GM19468 (cell line): ENCODE data around the gene ERGIC1.

Source experiments
- ATAC-seq: cut with Tn5 transposase; IDR thresholded peaks from one replicate; pipeline ENCODE4 v1.9.1; 2021; ENCODE audit warnings: mild to moderate bottlenecking, moderate library complexity, moderate number of reproducible peaks; ENCODE audit not compliant: unreplicated experiment; ENCODE audit errors: extremely low read depth

The ERGIC1 gene

GRCh38 chr5:172825610-172826204, 8.3 kb upstream of the ERGIC1 start:
- no peak for ATAC-seq

- no peak for ATAC-seq
These were observed 6.2 kb upstream of the ERGIC1 start for GRCh38 chr5:172827841-172828240.

GRCh38 chr5:172828911-172829431, 5.1 kb upstream of the ERGIC1 start:
- ATAC-seq = no peak

DNA sequence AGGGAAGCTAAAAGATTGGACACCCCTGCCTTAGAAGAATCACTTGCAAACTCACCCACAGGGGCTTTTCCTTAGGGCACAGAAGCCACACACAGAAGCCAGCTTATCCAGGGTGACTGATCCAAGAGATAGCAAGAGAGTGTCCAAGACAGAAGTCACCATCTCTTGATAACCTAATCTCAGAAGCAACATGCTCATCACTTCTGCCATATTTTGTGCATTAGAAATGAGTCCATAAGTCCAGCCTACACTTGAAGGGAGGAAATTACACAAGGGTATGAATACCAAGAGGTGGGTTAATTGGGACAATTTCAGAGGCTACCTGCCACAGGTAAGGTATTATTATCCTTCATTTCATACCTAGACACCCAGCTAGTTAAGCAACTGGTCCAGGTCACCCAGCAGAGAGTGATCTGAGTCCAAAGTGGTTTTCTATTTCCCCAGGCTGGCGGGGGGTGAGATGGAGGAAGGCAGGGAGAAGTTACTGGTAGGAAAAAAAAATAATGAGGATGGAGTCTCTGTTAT, 3.7 kb upstream of the ERGIC1 start:
- ATAC-seq = no peak

DNA sequence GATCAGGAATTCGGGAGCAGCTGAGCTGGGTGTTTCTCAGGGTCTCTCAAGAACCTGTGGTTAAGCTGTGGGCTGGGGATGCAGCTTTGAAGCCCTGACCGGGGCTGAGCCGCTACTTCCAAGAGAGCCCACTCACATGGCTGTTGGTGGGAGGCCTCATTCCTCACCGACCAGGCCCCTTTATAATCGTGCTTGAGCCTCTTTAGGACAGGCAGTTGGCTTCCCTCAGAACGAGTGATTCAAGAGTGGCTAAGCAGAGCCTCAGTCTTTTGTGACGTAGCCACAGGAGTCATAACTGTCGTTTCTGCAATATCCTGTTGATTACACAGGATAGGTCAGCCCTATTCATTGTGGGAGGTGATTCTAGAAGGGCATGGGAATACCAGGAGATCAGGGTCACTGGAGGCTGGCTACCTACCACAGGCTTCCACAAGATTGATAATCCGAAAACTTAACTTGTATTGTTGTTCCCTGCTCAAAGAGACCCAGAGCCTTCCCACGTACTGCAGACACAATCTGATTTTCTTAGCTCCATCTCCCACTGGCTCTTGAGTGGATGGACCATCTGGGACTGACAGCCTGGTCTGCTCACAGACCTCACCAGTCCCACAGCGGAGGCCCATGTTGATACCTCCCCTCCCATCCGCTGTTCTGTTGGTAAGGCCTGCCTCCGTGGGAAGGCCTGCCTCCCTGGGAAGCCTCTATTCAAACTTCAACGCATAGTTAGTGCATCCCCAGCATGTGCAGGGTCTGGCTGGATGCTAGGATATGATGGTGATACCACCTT, 3.0 kb upstream of the ERGIC1 start:
- no peak for ATAC-seq

DNA sequence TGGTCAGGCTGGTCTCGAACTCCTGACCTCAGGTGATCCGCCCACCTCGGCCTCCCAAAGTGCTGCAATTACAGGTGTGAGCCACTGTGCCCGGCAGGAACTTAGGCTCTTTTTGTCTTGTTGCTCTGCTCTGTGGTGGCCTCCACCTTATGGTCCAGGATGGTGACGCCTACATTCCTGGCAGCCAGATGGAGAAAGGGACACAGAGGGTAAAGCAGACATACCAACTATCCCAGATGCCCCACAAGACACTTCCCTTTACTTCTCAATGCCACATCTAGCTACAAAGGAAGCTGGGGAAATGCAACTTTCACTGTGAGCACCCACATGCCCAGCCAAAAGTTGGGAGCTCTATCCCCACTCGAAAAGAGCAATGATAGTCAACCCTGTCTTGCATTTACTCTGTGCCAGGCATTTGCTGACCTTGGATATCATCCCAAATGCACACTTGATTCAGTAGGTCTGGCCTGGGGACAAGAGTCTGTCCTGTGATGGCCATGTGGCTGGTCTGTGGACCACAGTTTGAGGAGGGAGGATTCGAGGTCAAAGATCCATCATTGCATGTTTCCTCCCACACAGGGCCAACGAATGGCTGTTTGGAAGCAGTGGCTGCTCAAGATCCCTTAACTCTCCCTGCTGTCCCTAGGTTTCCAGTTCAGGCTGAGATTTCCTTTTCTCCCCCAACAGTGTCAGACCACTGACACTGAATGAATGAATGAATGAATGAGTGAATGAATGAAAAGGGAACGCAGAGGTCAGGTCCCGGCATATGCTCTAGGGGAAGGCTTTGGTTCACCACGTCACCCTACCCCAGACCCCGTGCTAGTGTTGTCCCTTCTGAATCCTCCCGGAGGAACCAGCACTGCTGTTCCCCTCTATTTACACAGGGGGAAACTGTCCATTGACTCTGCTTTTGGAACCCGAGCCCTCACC, 1.4 kb upstream of the ERGIC1 start:
- no peak for ATAC-seq

- no peak for ATAC-seq
These were observed 722 bp upstream of the ERGIC1 start for GRCh38 chr5:172833372-172833685.

DNA sequence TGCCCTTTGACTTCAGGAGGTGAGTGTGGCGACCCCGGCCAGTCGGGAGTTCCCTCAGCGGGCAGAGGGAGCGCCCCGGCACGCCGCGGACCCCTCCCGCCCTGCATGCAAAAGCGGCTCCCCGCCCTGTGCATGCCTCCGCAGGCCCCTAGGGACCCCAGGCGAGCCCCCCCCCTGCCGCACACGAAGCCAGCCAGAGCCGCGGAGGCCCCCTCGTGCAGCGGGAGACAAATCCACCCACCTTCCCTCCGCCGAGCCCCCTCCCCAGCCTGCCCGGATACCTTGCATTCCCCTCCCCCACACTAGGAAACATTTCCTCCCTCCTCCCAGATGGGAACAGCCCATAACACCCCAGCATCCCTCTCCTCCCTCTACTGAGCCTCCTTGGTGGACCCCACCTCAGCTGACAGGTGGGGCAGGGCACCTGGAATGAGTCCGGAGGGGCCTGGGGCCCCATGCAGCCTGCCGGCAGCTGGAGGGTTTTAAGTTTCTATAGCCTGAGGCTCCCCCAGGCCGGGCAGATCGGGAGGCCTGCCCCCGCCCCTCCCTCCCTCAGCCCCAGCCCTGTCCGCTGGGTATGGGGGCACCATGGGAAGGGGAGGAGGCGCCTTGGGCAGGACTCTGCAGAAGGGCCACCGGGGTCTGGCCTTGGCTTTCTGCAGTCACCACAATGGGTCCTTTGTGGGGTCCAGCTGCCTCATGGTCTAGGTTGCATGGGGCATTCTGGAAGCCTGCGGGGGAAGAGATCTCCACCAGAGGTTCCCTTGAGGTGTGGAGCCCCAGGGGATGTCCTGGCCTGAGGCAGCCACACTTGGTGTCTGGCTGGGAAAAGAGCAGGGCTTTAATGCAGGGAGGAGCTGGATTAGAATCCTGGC, 601 bp downstream of the ERGIC1 start:
- ATAC-seq = no peak

- no peak for ATAC-seq
These were observed 1.4 kb downstream of the ERGIC1 start for GRCh38 chr5:172835290-172835993.

DNA sequence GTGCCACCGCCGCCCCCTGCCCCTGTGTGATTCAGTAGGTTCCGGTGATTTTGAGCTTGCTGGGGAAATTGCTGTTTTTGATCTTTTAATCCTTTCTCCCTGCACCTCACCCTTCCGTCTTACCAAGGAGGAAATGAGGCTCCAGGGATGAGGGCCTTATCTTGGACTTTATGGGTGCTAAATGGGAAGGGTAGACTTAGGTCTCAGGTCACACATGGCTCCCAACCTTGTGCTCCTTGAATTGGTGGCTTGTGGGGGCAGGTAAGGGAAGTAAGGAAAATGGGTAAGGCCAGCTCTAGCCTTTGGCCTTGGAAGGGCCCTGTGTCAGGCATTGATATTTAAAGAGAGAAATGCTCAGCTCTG, 1.9 kb downstream of the ERGIC1 start:
- no peak for ATAC-seq

- peak; percentile 87 for ATAC-seq
These were observed 3.6 kb downstream of the ERGIC1 start for GRCh38 chr5:172837640-172838039.

DNA sequence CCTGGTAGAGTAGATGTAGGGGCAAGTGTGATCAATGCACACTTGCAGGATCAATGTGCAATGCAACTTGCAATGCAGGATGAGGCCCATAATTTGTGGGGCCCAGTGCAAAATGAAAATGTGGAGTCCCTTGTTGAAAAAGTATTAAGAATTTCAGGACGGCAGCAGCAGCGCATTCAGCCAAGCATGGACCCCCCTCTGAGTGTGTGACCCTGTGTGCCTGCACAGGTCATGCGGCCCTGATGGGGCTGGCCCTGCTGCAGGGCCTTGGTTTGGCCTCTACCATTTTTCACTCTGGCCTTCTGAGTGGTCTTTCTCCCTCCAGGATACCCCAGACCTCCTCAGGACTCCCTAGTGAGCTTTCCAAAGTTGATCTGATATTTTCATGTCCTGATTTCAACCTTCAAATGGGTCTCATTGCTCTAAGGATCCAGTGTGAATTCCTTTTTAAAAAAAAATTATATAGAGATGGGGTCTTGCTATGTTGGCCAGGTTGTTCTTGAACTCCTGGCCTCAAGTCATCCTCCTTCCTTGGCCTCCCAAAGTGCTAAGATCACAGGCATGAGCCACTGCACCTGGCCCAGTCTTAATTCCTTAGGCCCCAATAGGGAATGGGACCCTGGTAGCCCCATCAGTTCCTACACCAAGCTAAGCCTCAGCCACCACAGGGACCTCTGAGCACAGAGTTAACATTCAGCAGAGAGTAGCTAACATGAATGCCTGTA, 4.3 kb downstream of the ERGIC1 start:
- ATAC-seq = no peak

GRCh38 chr5:172839669-172840431, 5.8 kb downstream of the ERGIC1 start:
- ATAC-seq = no peak

DNA sequence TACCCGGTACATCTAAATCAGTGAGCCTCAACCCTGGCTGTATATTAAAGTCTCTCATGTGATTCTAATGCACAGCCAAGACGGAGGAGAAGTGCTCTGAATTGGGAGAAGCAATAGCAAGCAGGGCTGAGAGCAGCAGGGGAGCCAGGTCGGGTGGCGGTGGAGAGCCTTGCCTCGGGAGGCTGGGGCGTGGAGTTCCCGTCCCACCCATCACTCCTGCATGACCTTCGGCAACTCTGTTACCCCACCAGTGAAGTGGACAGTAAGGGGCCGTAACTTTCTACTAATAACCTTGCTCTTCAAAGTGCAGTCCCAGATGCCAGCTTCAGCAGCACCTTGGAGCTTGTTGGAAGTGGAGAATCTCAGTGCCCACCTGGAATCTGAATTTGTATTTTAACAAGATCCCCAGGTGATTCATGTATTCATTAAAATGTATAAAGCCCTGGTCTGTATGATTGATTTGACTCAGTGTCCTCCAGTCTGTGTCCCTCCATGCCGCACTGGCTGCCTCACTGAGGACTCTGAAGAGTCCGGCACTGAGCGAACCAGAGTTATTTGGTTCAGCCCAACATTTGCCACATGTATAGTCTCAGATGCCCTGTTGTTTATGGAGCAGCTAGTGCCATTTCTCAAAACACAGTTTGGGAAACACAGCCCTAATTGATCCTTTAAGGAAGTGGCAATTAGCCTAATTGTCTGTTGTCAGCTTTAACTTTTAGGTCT, 6.5 kb downstream of the ERGIC1 start:
- ATAC-seq = no peak

- no peak for ATAC-seq
These were observed 7.2 kb downstream of the ERGIC1 start for GRCh38 chr5:172841256-172841655.

DNA sequence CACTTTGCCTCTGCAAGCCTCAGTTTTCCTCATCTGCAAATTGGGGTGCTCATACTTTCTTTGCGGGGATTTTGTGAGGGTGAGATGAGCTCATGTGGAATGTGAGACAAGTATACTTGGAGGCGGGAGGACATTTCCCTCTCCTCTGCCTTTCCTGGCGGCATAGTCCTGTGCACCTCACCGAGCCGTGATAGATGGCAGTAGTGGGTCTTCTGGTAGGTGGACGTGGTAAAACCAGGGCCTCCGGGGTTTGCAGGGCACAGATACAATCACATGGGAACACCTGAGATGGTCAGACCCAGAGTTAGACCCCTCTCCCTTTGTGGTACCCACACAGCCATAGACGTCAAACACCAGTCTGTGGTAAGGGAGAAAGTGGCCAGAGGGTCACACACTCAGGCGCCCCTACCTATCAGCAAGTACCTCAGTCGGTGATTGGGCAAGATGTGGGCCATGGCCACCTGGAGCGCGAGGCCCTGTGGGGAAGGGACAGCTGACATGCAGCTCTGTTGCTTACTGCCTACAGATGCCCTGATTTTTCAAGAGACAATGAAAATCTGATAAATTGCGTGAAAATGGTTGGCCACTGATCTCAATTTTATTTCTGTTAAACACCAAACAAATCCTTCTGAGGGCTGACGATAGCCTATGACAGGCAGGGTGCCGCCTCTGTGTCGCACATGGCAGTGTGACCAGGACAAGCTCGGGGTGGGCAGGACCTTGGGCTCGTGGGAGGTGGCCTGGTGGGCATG, 9.9 kb downstream of the ERGIC1 start:
- ATAC-seq = no peak

- ATAC-seq = no peak
These were observed 10.5 kb downstream of the ERGIC1 start for GRCh38 chr5:172844577-172844838.
